ENCODE results near the gene SEMA3B. TPM values are rescaled to one million over a fixed set of nuclear protein-coding genes. Genes with fewer than 3 reads are reported as not detected.

SEMA3B gene
- total RNA-seq, 1 experiment from 2014 or later, result 6.4 TPM

GRCh38 chr3:50278123-50278879 is 9.4 kb downstream of the SEMA3B start:
- Mint-ChIP-seq H3K27ac (peak overlapping the region in 1 of 3 experiments; percentile 95; a peak in 1 of 7 replicates), H3K36me3 (ENCODE audit: insufficient read depth in 1 of 3, low read depth in 3 of 3) (no peaks in the 10 kb centered on the region; a peak in 1 of 7 replicates), H3K4me3 (no peak overlapping the region), H3K27me3 (ENCODE audit: low read depth) (peaks cover 56% of the 10 kb centered on the region), H3K9me3 (no peaks in the 10 kb centered on the region), H3K4me1 (peaks cover 19 to 22% of the 10 kb centered on the region in 2 experiments)
- no peak overlapping the region for H2BK12ac ChIP-seq (ENCODE audit: insufficient read length, low read depth, low read length)
- H2BK15ac ChIP-seq (ENCODE audit: low read depth, low read length), result no peak overlapping the region
- H2BK20ac ChIP-seq (ENCODE audit: low read depth, low read length, poor library complexity, severe bottlenecking), result no peak overlapping the region
- no peak overlapping the region for H3T11ph ChIP-seq (ENCODE audit: low read length)
- no peaks in the 10 kb centered on the region for H4K20me1 ChIP-seq (ENCODE audit: control insufficient read depth, insufficient read depth, insufficient read length)
- H2AK5ac ChIP-seq (ENCODE audit: insufficient read length, low read length), result no peak overlapping the region
- no peak overlapping the region for H4K8ac ChIP-seq (replicated peaks; ENCODE audit: insufficient read length, low read depth, low read length)
- H2BK5ac ChIP-seq (ENCODE audit: insufficient read length, low read length), result no peak overlapping the region
- H3K23ac ChIP-seq (ENCODE audit: insufficient read length, low read depth, low read length), result no peak overlapping the region
- TF ChIP-seq CTCF (conservative IDR thresholded peaks at IDR 0.05), result no peak
- H3K27me3 ChIP-seq (ENCODE audit: insufficient read depth, low read length), result peaks cover 12% of the 10 kb centered on the region; the same call in 1 of the 2 replicates
- no peak overlapping the region for H2BK120ac ChIP-seq (ENCODE audit: low read depth, low read length, poor library complexity, severe bottlenecking)
- no peak overlapping the region for H4K5ac ChIP-seq (ENCODE audit: insufficient read length, low read depth, low read length)
- no peak overlapping the region for H3K14ac ChIP-seq (ENCODE audit: insufficient read depth, low read length)
- no peak overlapping the region for H3K18ac ChIP-seq (ENCODE audit: insufficient read length, low read depth, low read length)
- H3K9ac ChIP-seq (ENCODE audit: extremely low read depth, insufficient read length, low read length), result no peak overlapping the region
- no peak overlapping the region for H2AFZ ChIP-seq (ENCODE audit: low read length)
- no peaks in the 10 kb centered on the region for H3K79me2 ChIP-seq (ENCODE audit: insufficient read depth, low read length)
- H3K27ac ChIP-seq (ENCODE audit: insufficient read length, low read depth, low read length), result no peak overlapping the region
- no CpG with 5 or more reads among the region's 4 CpGs for WGBS (ENCODE audit: extremely low coverage, insufficient read length, low lambda C conversion rate)
- H3K23me2 ChIP-seq (ENCODE audit: insufficient read length, low read depth, low read length, poor library complexity, severe bottlenecking), result peaks cover 6% of the 10 kb centered on the region
- H3K4ac ChIP-seq (ENCODE audit: low read depth, low read length), result no peak overlapping the region
- H4K91ac ChIP-seq (ENCODE audit: insufficient read length, low read depth, low read length), result no peak overlapping the region
- no peak for DNase-seq
- no peak overlapping the region for H3K4me2 ChIP-seq (ENCODE audit: insufficient read depth, insufficient read length, low read length)
- H3K56ac ChIP-seq (ENCODE audit: insufficient read length, low read depth, low read length), result no peak overlapping the region
- no peaks in the 10 kb centered on the region for H3K4me1 ChIP-seq (ENCODE audit: insufficient read depth, low read length)
- H3K79me1 ChIP-seq (ENCODE audit: insufficient read depth, low read depth, low read length, poor library complexity, severe bottlenecking), result no peaks in the 10 kb centered on the region
- no peaks in the 10 kb centered on the region for H3K9me3 ChIP-seq (ENCODE audit: control insufficient read depth, low read depth, low read length)
